NCI-H345 (cell line): ENCODE measurements around the gene CYP4F8.
A peak's percentile ranks its signal among the peaks of the same experiment; 100 is the strongest.

ENCODE experiments used
- DNase-seq: peaks from one replicate; lab custom pipeline; 2025; lab: John Stamatoyannopoulos, UW

The CYP4F8 gene

GRCh38 chr19:15616627-15617270, 1.7 kb downstream of the CYP4F8 start:
- DNase-seq = no peak

GRCh38 chr19:15618321-15618720, 3.3 kb downstream of the CYP4F8 start:
- no peak for DNase-seq

GRCh38 chr19:15621801-15622200, 6.8 kb downstream of the CYP4F8 start:
- no peak for DNase-seq

GRCh38 chr19:15622991-15623390, 8.0 kb downstream of the CYP4F8 start:
- DNase-seq = no peak

- DNase-seq = no peak
Observed at GRCh38 chr19:15623711-15624318, 8.8 kb downstream of the CYP4F8 start.

GRCh38 chr19:15628236-15629002, 13.4 kb downstream of the CYP4F8 start:
- no peak for DNase-seq

GRCh38 chr19:15629003-15629880, 14.2 kb downstream of the CYP4F8 start:
- DNase-seq = peak; percentile 38

- DNase-seq = no peak
Observed at GRCh38 chr19:15631817-15632216, 16.8 kb downstream of the CYP4F8 start.

- no peak for DNase-seq
Observed at GRCh38 chr19:15633082-15633835, 18.2 kb downstream of the CYP4F8 start.

- DNase-seq = no peak
Observed at GRCh38 chr19:15634105-15634504, 19.1 kb downstream of the CYP4F8 start.

GRCh38 chr19:15635016-15635805, 20.2 kb downstream of the CYP4F8 start:
- no peak for DNase-seq

- no peak for DNase-seq
Observed at GRCh38 chr19:15636026-15636425, 21.0 kb downstream of the CYP4F8 start.

GRCh38 chr19:15639596-15639995, 24.6 kb downstream of the CYP4F8 start:
- DNase-seq = no peak

GRCh38 chr19:15640294-15640903, 25.4 kb downstream of the CYP4F8 start, which contains the start of gene CYP4F3:
Gene CYP4F3 (plus strand): TSS chr19:15640897. CDS start chr19:15641416, 519 bp downstream.
- no peak for DNase-seq

- DNase-seq = no peak
Observed at GRCh38 chr19:15640904-15641597, 26.0 kb downstream of the CYP4F8 start.

- no peak for DNase-seq
Observed at GRCh38 chr19:15641901-15642491, 27.0 kb downstream of the CYP4F8 start.

GRCh38 chr19:15642807-15643206, 27.8 kb downstream of the CYP4F8 start:
- DNase-seq = no peak

- DNase-seq = no peak
Observed at GRCh38 chr19:15643387-15643786, 28.4 kb downstream of the CYP4F8 start.
